GM21381 (cell line): ENCODE results near the gene LRCH4.

Source experiments
- ATAC-seq: cut with Tn5 transposase; IDR thresholded peaks from one replicate; pipeline ENCODE4 v1.9.1; 2021; ENCODE audit warnings: mild to moderate bottlenecking, moderate library complexity; ENCODE audit not compliant: unreplicated experiment

The LRCH4 gene, protein sequence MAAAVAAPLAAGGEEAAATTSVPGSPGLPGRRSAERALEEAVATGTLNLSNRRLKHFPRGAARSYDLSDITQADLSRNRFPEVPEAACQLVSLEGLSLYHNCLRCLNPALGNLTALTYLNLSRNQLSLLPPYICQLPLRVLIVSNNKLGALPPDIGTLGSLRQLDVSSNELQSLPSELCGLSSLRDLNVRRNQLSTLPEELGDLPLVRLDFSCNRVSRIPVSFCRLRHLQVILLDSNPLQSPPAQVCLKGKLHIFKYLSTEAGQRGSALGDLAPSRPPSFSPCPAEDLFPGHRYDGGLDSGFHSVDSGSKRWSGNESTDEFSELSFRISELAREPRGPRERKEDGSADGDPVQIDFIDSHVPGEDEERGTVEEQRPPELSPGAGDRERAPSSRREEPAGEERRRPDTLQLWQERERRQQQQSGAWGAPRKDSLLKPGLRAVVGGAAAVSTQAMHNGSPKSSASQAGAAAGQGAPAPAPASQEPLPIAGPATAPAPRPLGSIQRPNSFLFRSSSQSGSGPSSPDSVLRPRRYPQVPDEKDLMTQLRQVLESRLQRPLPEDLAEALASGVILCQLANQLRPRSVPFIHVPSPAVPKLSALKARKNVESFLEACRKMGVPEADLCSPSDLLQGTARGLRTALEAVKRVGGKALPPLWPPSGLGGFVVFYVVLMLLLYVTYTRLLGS

DNA sequence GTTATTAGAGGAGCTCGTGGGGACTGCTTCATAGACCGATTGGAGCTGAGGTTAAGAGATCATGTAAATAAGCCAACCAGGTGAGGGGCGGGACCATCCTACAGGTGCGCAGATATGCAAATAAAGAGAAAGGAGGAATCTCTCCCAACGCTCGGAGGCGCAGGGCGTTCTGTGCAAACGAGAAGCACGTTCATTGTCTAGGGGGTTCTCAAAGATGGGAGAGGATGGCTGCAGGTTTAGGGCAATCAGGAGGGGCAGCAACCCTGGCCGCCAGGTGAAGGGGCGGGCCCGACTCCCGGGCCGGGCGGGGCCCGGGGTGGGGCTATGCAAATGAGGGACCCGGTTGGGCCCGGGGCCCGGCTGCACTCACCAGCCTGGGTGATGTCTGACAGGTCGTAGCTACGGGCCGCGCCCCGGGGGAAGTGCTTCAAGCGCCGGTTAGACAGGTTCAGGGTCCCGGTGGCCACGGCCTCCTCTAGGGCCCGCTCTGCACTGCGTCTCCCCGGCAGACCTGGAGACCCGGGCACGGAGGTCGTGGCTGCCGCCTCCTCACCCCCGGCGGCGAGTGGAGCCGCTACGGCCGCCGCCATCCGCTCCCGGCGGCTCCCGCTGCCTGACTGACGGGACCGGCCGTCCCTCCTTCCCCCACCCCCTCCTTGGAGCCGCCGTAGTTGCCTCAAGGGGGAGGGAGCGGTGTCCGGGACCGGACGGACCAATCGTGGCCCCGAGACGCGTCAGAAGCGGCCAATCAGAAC is at the start of gene LRCH4:
TSS of gene LRCH4 (minus strand) at position 619 of the 755 bp plus-strand sequence. CDS start at position 590, 29 bp downstream.
- ATAC-seq: peak; percentile 27

DNA sequence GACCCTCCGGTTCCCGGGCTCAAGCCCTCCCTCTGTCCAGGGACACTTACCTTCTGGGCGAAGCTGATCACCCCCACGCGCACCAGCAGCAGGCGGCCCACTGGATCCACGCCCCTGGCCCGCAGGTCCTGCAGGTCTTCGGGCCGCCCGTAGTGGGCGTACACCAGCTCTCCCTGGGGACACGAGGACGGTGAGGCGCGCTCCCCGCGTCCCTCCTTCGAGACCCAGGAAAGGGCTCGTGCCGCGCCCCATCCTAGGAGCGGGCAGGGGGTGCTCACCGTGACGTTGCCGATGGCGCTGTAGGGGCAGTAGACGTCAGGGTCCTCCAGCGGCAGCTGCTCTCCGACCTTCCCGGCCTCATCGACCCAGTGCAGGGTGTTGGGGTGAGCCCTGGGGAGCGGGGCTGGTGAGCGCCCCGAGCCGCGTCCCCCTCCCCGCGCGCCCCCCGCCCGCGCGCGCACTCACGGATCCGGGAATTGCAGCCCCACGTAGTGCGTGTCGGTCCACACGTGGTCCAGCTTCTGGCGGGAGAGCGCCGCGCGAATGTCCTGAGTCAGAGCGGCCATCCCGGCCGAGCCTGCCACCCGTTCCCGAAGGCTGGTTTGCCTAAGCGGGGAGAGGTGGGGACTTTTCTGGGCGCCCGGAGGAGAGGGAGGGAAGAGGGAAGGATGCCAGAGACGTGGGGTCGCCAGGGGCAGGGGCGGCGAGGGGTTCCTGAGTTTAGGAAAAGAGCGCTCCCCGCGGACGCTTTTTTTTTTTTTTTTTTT is 47.2 kb upstream of the LRCH4 start:
- ATAC-seq: peak; percentile 58

DNA sequence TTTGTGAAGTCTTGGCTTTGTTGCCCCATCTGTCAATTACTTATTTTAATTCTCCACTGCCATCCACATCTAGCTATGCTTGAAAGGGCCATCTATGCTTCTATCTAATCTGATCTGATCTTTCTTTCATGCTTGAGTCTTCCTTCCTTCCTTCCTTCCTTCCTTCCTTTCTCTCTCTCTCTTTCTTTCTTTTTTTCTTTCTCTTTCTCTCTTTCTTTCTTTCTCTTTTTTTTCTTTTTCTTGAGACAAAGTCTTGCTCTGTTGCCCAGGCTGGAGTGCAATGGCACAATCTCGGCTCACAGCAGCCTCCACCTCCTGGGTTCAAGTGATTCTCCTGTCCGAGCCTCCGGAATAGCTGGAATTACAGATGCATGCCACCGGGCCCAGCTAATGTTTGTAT is 44.1 kb upstream of the LRCH4 start:
- no peak for ATAC-seq

DNA sequence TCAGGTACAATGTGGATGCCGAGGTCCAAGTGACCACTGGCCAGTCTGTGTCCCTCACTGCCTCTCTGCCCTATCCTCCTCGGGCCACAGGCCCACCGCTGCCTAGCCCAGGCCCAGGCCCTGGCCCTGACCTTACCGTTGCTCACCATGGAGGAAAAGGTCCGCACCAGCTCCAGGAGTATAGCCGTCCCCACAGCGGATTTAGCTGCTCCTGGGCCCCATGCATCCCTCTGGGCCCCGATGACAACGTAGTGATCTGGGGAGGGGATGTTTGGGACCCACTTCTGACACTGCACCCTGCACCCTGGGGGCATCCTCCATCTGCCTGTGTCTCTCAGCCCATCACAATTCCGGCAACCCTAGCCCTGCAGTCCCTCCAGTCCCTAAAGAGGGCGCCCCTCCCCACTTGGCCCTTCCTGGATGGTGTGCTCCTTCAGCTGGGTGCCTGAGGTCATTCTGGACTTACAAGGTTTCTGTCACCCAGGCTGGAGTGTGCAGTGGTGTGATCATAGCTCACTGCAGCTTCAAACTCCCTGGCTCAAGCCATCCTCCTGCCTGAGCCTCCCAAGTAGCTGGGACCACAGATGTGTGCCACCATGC is 43.3 kb upstream of the LRCH4 start:
- no peak for ATAC-seq

DNA sequence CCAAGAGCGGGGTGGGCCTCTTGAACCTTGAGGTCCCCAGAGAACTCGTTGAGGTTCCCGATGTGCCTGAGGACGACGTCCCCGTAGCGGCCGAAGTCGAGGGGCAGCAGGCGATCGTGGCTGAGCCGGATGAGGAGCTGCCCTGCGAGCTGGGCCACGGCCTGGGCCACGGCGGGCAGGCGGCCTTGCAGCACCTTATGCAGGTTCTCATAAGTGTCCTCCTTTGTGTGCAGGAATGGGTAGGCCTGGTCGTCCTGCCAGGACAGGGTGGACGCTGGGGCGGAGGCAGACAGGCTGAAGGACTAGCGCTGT is 41.3 kb upstream of the LRCH4 start:
- ATAC-seq: no peak

DNA sequence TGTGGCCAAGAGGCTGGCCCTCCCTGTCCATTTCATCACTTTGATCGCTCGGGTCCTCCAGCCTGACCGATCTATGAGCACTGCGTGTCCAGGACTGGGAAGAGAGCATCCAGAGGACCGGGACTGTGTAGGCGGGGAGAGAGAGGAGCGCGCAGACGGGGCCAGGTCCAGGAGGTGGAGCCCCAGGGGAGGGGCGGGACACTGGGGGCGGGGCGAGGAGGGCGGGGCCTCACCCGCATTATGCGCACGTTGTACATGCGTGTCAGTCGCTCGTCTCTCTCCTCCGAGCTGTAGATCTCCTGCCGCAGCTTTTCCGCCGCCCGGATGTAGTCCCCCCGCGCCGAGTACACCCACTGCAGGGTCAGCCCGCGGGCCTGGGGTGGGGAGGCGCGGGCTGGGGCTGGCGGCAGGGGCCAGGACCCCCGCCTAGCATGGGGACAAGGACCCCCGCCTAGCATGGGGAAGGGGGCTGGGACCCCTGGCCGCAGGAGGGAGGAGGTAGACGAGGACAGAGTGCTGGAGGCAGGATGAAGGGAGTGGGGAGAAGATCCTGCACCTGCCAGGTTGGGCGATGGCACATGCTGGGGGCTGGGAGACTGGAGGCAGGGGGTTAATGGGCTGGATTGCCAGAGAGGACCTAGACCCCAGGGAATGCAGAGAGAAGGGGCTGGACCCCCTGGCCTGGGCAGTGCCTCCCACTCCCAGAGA is 40.8 kb upstream of the LRCH4 start:
- peak; percentile 87 for ATAC-seq

DNA sequence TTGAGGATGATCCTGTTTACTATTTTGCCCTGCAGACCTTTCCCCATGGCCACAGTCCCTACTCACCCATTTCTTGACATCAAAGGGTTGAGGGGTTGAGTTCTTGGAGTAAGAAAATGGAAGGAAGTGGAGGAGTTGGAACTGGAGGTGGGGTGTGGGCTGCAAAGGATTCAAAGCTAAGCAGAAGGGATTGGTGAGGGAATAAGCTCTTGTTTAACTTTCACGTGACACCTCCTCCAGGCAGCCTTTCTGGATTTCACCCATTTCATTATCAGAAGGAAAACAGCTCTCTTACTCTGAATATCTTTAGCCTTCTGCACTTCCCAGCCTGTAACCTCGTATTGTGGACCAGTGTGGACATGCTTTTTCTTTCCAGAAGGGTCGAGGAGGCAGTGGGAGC is 40.1 kb upstream of the LRCH4 start:
- ATAC-seq: no peak

DNA sequence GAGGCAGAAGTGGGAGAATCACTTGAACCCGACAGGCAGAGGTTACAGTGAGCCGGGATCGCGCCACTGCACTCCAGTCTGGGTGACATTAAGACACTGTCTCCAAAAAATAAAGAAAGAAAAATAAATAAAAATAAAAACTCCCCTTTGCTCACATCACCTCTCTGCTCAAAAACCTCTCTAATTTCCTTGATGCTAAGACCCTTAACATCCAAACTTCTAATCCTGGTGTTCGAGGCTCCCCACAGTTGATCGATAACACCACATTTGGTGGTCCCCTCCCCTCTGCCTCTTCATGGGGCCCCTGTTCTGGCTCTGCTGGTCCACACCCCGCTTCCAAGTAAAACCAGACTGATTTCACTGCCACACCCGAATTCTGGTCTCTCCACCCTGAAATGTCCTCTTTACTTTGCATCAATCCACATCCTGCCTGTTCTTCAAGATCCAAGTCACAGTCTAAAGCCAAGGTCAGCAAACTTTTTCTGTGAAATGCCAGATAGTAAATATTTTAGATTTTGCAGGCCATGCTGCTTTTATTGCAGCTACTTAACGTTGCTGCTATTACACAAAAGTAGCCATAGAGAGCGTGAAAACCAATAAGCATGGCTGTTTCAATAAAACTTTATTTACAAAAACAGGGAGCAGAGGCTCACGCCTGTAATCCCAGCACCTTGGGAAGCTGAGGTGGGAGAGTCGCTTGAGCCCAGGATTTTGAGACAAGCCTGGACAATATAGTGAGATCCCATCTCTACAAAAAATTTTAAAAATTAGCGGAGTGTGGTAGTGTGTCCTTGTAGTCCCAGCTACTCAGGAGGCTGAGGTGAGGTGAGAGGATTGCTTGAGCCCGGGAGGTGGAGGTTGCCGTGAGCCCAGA is 38.3 kb upstream of the LRCH4 start:
- no peak for ATAC-seq

DNA sequence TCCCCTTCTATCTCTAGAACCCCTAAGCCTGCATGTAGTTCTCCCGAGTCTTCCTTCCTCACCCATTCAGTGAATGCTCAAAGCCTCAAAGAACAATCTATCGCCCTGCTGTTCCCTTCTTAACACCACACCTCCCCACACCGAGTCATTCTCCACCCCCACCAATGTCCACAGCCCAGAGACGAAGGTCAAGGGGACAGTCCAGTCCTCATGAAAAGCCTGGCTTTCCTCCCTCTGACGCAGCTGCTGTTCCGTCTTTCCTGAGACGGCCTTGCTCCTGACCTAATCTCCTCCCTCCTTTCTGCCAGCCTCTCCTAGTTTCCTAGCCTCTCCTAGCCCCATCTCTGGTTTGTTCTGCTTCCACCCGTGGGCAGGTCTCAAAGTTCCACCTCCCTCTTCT is 35.6 kb upstream of the LRCH4 start:
- no peak for ATAC-seq

DNA sequence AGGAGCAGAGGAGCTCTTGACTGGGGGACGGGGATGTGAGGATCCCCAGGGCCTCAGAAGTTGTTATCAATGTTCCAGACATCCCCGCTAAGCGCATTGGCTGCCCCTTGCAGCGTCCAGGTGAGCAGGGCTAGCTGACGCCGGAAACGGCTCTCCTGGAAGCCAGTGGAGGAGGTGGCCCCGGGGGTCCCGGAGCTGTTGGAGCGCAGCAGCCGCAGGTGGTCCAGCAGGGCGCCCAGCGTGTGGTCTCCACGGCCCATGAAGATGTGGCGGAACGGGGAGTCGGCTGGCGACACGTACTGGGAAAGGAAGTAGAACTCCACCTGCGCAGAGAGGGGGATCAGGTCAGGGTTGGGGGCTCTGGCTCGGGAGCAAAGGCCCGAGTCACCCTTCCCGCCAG is 34.9 kb upstream of the LRCH4 start:
- no peak for ATAC-seq

DNA sequence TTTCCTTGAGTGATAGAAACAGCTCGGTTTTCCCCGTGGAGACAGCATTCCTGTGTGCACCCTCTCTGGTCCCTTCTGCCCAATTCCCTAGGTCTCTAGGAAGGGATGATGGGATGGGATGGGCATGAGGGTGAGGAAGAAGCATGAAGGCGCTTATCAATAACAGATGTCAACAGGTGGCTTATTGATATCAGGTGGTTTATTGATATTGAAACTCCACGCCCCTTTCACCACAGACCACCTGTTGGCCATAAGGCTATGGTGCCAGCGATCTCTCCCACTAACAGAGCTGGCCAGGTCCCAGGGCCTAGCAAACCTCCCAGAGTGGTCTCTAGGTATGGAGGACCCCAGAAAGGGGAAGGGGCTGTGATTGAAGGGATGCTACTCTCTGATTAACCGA is 34.3 kb upstream of the LRCH4 start:
- no peak for ATAC-seq

DNA sequence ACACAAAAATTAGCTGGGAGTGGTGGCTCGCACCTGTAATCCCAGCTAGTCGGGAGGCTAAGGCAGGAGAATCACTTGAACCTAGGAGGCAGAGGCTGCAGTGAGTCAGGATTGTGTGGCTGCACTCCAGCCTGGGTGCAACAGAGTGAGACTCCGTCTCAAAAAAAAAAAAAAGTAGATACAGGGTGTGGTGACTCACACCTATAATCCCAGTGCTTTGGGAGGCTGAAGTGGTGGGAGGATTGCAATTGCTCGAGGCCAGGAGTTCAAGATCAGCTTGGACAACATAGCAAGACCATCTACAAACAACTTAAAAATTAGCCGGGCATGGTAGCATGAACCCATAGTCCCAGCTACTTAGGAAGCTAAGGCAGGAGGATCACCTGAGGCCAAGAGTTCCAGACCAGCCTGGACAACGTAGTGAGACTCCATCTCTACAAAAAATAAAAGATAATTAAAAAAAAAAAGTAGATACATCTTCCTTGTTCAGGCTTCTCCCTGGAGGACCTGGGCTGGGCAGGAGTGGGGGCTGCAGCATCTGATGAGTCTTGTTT is 28.5 kb upstream of the LRCH4 start:
- ATAC-seq: no peak

DNA sequence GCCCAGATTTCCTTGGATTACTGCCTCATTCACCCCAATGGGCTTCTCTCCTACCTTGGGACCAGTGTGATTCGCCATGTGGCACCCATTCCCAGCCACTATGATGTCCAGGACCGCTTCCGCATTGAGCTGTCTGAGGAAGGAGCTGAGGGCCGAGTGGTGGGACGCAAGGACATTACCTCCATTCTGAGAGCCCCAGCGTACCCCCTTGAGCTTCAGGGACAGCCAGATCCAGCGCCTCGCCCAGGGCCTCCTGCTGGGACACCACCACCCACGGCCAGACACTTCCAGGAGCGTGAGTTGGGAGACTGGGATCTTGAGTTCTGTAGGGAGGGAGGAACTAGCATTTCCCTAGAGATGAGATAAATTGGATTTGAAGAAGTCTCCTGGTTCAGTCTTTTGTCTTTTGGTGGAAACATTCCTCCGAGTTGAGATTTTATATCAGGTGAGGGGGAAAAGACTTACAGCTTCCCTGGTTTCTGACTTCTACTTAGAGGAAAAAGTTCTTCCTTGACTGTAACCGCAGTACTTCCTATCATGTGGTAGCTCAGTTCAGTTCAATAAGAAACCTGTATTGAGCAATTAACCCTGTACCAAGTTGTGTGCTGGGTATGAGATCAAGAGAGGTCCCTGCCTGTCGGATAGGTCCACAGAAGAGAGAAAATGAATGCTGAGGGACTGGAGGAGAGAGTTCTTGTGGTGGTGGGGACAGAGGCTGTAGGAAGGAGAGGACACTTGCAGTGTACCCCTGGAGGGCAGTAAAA is 27.7 kb upstream of the LRCH4 start:
- ATAC-seq: no peak

DNA sequence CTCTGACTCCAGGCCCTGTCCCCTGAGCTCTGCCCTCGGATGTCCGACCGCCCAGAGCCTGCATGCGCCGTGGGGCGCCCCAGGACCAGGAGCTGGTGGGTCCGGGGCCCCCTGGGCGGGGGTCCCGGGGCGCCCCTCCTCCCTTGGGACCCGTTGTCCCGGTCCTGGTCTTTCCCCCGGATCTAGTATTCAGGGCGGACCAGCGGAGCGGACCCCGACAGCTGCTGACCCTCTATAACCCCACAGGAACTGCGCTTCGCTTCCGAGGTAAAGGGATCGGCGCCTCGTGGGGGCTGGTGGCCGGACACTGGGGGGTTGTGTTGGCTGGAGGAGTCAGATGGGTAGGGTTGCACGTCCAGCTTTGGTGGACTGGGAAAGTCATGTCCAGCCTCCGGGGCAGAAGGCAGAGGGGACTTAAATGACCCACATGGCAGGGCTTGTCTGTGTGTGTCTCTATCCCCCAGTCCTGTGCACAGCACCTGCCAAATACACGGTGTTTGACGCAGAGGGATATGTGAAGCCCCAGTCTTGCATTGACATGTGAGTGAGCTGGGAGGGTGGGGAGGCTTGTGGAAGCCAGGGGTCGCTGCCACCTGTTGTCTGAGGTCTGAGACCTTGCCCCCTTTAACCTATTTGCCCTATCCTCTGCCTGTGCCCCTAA is 26.9 kb upstream of the LRCH4 start:
- no peak for ATAC-seq

DNA sequence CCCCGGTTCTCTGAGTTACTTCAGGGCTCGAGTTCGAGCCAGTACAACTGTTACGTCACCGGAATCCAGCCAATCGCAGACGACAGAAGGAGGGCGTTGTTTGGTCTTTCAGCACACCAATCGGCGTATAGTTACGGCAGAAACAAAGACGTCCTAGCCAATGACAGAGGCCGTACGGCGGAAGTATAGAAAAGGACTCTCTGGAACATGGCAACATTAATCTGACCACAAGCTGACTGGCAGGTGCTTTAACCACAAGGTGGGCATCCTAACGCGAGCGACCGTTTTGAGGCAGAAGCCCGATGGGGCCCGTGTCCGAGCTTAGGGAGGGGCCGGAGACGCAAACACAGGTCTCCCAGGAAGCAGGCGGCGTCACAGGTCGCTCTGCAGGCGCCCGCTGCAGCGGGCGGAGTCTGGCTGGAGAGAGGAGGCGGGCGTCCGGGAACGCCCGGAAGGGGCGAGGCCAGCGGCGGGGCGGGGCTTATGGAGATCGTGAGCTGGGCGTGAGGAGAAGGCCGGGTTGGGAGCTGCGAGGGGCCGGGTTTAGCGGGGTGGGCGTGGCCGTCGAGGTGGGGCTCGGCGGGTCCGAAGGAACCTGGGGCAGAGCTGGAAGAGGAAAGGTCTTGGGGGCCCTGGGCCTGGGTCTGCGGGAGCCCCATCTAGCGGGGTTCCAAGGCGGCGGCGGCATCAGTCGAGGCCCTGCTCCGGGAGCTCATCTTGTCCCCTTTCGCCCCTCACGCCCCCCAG is 26.2 kb upstream of the LRCH4 start, which contains the start of gene MOSPD3:
TSS of gene MOSPD3 (plus strand) at position 558 of the 747 bp plus-strand sequence. CDS start 252 bp downstream, outside the sequence.
- ATAC-seq: peak; percentile 89

DNA sequence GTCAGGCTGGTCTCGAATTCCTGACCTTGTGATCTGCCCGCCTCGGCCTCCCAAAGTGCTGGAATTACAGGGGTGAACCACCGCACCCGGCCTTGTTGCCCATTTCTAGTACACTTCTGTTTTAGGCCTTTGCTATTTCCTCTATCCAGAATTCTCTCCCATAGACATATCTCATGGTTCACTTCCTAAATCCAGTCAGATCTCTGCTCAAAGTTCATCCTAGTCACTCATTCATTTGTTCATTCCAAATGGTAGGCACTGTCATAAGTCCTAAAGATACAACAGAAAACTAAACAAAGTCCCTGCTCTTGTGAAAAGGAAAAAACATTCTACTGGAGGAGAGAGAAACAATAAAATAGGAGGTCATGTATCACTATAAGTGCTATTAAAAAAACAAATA is 24.0 kb upstream of the LRCH4 start:
- no peak for ATAC-seq

DNA sequence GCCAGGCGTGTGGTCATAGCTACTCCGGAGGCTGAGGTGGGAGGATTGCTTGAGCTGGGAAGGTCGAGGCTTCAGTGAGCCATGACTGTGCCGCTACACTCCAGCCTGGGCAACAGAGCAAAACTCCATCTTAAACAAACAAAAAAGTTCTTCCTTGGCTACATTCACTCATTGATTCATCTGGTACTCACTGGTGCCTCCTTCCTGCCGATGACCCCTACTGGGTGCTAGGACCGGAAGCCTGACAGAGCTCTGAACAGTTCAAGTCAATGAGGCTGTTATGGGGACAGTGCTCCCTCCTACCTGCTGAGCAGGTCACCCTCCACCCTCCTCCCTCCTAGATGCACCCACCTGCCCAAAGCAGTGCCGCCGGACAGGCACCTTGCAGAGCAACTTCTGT is 21.2 kb upstream of the LRCH4 start:
- no peak for ATAC-seq
